DMS 273 (cell line): ENCODE measurements around the gene NAPEPLD.
A peak's percentile ranks its signal among the peaks of the same experiment; 100 is the strongest.
"Not testable (repeated sequence)": the region's sequence is repeated elsewhere in the genome, so short reads cannot be mapped to it uniquely, and the experiment has no call there.

Source experiments
- DNase-seq: peaks from one replicate; lab custom pipeline; 2025; ENCODE audit not compliant: unreplicated experiment; lab: John Stamatoyannopoulos, UW

The NAPEPLD gene

DNA sequence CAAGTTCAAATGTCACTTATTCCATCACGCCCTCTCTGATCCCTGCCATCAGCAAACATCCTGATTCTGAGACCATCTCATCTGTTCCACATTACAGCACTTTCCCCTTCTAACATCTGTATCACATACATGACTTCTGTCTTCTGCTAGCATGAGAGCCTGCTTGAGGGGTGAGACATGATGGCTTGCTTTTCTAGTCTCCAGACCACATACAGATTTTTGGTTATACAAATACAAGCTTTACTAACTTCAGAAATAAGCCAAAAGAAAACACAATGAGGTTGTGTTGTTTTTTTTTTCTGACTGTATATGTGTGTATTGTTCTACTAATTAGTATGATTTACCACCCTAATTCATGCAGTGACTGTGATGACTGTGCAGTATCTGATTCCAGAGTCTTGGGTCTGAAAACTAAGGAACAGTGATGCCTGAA is 34.3 kb downstream of the NAPEPLD start:
- DNase-seq, result no peak

DNA sequence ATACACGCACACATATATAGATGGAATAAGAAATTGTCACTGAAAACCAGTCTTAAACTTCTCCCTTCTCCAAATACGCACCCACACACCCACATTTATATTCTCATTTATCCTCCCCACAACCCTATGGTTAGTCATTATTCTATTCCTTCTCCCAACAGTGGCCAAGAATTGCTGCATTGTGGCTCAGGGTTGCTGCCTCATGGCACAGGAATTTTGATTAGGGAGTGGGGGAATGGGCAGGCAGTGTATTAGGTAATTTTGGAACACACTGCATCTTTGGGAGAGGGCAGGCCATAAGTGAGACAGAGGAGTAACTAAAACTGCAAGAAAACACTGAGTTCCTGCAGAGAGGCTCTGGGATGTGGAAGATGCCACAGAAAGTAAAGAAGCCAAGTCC is 35.7 kb downstream of the NAPEPLD start:
- no peak for DNase-seq

DNA sequence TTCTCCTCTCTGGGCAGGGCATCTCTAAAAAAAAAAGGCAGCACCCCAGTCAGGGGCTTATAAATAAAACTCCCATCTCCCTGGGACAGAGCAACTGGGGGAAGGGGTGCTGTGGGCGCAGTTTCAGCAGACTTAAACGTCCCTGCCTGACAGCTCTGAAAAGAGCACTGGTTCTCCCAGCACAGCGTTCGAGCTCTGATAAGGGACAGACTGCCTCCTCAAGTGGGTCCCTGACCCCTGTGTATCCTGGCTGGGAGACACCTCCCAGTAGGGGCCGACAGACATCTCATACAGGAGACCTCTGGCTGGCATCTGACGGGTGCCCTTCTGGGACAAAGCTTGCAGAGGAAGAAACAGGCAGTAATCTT is 42.2 kb downstream of the NAPEPLD start:
- DNase-seq, result not testable (repeated sequence)

DNA sequence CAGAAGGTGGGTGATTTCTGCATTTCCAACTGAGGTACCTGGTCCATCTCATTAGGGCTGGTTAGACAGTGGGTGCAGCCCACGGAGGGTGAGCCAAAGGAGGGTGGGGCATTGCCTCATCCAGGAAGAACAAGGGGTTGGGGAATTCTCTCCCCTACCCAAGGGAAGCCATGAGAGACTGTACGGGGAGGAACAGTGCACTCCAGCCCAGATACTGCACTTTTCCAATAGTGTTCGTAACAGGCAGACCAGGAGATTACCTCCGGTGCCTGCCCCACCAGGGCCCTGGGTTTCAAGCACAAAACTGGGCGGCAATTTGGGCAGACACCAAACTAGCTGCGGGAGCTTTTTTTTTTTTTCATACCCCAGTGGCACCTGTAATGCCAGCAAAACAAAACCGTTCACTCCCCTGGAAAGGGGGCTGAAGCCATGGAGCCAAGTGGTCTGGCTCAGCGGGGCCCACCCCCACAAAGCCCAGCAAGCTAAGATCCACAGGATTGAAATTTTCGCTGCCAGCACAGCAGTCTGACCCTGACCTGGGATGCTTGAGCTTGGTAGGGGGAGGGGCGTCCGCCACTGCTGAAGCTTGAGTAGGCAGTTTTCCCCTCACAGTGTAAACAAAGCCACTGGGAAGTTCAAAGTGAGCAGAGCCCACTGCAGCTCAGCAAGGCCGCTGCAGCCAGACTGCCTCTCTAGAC is 42.7 kb downstream of the NAPEPLD start:
- no peak for DNase-seq

DNA sequence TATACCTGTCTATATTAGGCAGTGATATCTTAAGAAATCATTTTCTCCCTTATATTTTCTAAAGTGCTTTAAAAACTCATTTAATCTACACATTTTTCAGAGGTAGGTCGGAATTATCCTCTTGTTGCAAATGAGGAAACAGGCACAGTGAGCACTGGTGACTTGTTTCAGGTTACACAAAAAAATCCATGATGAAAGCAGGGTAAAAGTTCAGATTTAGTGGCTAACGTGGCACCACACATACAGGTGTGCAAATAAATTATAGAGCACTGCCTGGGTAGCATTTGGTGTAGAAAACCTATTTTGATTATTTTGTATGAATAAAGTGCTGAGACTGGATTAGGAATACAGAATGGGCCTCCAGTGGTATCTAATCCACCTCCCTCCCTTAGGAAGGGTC is 47.4 kb downstream of the NAPEPLD start:
- DNase-seq, result no peak

DNA sequence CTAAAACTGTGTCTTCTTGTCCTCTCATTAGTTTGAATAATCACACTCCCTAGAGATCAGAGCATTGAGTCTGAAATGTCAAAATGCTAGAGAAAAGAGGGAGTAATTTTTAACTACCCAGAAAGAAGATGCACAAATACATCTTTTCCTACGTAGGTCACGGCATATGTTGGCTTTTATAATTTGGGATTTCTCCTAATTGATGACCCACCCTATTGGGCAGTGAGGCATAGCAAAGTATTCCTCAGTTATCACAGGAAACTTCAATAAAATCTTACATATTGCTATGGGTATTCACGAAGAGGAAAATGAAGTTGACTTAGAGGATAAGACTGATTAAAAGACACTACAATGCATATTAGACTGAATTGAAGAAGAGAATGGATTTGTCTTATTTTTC is 48.6 kb downstream of the NAPEPLD start:
- no peak for DNase-seq

DNA sequence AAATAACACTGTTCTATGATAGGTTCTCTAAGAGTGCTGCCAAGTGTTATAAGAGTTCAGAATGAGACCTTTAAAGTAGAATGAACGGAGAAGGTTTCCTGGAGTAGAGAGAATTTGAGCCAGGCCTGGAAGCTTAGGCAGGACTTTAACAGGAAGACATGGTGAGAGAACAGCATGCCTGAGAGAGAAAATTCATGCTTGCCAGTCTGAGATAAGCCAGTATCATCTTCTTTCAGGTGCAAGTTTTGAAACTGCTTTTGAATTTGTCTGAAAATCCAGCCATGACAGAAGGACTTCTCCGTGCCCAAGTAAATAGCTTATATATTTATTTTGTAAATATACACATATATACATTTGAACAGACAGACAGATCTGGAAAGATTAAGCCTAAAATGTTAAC is 51.9 kb downstream of the NAPEPLD start:
- DNase-seq, result no peak

DNA sequence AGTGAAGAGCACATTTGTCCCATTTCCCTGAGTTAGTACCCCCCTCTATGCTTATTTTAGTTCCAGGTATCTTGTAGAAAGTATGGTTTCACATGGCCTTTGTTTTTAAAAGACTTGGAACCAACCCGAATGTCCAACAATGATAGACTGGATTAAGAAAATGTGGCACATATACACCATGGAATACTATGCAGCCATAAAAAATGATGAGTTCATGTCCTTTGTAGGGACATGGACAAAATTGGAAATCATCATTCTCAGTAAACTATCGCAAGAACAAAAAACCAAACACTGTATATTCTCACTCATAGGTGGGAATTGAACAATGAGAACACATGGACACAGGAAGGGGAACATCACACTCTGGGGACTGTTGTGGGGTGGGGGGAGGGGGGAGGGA is 53.3 kb downstream of the NAPEPLD start:
- not testable (repeated sequence) for DNase-seq

DNA sequence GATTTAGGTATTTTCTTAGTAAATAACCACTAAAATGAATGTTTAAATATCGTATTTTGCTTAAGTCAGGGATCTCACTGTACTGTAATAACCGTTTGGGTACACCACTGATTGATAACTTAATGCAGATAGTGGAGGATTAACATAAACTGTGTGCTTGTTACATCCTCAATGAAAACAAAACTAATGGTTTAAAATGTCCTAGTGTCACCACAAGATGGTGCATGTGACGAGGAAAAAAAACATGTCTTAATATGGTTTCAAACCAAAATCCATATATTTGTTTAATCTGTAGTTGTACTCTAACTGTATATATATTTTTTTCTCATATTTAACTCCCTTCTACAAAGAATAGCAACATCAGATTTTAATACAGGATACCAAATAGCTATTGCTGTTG is 54.8 kb downstream of the NAPEPLD start:
- no peak for DNase-seq

DNA sequence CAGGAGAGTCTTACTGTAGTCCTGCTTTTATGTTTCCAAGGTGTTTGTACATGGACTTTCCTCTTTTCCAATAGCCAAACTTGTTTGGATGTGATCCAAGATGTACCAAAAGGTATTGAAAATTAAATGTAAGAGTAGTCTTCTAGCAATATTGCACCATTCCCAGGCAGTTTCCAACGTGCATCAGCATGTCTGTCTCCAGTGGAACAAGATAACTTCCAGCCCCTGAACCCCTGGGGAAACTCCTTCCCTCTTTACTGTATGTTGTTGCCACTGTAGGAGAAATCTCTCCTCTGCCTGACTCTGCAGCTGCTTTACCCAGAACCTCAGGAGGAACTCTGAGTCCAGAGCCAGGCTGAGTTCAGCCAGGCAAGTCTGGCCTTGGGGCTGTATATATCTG is 55.5 kb downstream of the NAPEPLD start:
- DNase-seq, result no peak

DNA sequence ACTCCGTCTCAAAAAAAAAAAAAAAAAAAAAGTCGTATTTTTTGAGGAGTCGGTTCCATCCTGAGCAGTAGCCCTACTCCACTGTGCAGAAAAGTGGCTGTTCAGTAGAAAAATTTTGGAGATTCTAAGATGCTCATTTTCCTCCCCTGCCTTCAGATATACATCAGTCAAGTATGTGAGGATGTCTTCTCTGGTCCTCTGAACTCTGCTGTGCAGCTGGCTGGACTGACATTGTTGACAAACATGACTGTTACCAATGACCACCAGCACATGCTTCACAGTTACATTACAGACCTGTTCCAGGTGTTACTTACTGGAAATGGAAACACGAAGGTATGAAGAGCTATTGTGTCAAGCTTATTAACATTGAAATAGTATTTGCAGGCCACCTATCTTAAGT is 56.6 kb downstream of the NAPEPLD start:
- DNase-seq, result not testable (repeated sequence)

DNA sequence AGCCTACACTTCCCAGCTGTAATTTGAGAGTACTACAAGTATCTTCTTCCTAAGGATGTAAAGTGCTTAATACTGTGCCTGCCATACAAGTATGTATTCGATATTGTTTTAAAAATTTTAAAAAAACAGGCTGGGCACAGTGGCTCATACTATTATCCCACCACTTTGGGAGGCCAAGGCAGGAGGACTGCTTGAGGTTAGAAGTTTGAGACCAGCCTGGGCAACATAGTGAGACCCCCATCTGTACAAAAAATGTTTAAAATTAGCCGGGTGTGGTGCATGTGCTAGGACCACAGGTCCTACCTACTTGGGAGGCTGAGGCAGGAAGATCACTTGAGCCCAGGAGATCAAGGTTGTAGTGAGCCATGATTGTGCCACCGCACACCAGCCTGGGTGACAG is 65.7 kb downstream of the NAPEPLD start:
- no peak for DNase-seq

DNA sequence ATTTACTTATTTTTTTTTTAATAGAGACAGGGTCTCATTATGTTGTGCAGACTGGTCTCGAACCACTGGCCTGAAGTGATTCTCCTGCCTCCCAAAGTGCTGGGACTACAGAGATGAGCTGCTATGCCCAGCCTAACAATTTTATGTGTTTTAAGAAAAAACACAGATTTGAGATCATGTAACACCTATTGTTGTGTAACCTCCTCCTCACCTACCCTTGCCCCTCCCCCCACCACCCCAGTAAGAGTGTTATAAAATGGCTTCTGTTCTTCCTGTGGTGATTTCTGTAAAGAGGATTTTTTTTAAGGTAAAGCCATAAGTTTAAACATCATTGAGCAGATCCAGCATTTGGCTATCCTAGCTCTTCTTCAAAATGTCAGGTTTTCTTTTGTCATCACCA is 66.4 kb downstream of the NAPEPLD start:
- DNase-seq, result no peak

DNA sequence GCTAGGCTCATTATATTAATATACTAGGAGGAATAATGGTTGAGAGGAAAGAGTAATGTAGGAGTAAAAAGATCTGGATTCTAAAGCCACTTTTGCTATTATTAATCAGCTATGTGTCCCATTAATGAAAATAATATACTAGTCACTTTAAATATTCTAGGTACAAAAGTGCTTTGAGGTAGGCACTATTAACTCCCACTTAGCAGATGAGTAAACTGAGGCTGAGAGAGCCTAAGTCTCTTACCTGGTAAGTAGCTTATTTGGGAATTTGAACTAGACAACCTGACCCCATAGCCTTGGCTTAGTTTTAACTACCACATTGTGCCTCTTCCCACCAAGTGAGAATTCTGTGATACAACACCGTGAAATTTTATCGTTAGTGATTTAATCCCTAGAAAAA is 68.0 kb downstream of the NAPEPLD start:
- no peak for DNase-seq

DNA sequence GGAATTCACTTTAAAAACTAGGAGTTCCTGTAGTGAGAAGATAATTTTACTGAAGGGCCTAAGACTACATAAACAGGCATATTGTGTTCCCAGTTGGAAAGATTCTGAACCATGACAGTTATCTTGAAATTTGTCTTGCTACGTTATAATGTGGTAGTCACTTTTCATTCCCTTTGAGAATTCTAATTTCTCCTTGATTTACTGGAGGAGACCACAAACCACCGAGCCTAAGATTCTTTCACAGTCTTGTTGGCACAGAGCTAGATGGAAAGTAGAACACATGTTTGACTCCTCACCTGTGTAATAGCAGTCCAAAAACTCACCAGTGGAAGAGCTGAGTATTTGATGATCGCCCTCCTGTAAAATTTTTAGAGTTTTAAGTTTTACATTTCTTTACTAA is 69.1 kb downstream of the NAPEPLD start:
- no peak for DNase-seq

DNA sequence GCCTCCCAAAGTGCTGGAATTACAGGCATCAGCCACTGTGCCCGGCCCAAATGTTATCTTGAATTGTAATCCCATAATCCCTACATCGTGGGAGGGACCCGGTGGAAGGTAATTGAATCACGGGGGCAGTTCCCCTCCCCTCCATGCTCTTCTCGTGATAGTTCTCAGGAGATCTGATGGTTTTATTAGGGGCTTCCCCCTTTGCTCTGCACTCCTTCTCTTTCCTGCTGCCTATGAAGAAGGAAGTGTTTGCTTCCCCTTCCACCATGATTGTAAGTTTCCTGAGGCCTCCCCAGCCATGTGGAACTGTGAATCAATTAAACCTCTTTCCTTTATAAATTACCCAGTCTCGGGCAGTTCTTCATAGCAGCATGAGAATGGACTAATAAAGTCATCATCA is 70.7 kb downstream of the NAPEPLD start:
- DNase-seq, result not testable (repeated sequence)

DNA sequence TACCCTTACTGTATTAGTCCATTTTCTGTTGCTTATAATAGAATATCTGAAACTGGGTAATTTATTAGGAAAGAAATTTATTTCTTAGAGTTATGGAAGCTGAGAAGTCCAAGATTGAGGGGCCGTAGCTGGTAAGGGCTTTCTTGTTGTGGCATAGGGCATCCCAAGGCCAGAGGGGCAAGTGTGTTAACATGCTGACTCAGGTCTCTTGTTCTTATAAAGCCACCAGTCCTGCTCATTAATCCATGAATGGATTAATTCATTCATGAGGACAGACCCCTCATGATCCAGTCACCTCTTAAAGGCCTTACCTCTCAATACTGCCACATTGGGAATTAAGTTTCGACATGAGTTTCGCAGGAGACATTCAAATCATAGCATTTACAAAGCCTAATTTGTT is 71.6 kb downstream of the NAPEPLD start:
- no peak for DNase-seq

DNA sequence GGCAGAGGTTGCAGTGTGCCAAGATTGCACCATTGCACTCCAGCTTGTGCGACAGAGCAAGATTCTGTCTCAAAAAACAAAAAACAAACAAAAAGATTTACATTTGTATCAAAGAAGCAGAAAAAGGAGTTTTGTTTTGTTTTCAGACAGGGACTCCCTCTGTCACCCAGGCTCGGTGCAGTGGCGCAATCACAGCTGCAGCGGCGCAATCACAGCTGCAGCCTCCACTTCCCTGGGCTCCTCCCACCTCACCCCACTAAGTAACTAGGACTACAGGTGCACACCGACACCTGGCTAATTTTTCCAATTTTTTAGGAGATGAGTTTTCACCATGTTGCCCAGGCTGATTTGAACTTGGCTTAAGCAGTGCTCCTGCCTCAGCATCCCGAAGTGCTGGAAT is 72.1 kb downstream of the NAPEPLD start:
- DNase-seq, result no peak

DNA sequence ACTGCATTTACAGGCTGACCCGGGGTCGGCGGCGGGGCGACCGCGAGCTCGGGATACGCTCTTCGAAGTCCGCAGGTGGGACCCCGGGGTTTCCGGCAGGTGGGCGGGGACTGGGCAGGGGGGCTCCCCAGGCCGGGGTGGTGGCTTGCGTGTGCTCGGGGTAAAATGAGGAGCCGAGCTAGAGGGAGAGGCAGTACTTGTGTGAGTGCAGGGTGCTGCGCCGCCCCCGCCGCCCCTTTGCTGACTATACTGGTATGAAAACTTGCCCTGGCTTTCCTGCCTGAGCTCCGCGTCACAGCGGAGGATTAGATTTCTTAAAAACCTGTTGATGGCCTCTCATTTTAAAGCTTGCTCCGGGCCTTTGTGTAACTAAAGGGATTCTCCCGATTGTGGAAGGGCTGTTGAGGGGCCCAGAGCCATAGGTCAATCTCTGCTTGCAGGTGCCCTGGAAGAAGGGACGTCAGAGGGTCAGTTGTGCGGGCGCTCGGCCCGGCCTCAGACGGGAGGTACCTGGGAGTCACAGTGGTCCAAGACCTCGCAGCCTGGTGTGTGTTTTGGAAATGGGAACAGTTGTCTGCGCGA is 73.5 kb downstream of the NAPEPLD start:
- DNase-seq, result peak; percentile 79

DNA sequence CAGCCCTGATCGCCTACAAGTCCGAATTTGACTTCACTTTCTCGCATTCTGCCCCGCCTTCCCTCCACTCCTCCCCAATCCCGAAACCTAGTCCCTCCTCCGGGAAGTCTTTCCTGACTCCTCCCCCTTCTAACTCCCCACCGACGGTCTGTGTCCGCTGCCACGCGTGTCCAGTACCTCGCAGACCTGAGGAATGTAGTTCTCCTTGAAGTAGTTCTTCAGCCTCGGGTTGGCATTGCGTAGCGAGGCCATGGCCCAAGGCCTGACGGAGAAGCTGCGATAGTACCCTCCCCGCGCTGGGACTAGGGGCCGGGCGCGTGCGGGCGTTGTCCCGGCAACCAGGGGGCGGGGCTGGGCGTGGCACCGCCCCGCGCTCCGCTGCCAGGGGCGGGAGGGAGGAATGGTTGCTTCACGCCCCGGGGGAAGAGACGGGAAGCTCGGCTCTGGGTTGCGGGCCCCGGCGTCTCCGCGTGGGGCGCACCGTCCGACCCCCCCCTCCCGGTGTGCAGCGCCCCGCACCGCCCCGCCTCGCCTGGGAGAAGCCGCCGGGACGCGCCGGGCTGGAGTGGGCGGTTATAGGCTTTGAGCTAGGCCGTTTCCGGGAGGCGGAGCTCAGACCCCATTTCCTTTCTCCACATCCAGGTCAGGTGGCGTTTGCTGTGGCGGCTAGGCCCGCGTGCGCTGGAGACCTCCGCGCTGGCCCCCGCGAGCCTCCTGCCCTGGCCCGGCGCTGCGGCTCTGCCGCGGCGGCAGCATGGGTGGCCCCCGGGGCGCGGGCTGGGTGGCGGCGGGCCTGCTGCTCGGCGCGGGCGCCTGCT is 74.2 kb downstream of the NAPEPLD start, which contains the start of the genes ARMC10 and FBXL13:
ARMC10 (plus strand) TSS at position 622 of the 818 bp plus-strand sequence; CDS start at position 755, 133 bp downstream.
FBXL13 (minus strand) TSS at position 278 of the 818 bp plus-strand sequence.
- DNase-seq, result peak; percentile 99

DNA sequence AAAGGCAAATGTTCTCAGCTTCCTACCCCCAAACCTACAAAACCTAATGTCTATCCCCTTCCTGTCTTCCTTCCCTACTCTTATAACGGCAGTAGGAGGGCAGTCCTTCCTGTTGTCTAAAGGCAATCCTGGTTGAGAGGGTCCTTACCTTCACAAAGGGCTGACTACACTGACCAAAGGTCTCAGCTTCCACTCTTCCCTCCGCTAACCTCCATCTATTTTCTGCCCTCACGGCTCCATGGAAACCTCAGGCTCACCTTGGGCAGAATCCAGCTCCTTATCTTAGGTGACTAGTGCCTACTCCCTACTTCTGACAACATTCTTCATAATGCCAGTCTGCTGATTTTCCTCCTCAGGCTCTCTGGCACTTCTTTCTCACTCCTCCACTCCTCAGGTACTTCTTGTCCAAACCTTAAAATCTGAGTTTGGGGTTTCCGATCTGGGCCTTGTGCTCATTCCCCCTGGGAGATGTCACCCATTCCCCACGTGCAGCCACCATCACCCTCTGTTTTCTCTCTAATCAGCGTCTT is 74.8 kb downstream of the NAPEPLD start:
- DNase-seq, result no peak

DNA sequence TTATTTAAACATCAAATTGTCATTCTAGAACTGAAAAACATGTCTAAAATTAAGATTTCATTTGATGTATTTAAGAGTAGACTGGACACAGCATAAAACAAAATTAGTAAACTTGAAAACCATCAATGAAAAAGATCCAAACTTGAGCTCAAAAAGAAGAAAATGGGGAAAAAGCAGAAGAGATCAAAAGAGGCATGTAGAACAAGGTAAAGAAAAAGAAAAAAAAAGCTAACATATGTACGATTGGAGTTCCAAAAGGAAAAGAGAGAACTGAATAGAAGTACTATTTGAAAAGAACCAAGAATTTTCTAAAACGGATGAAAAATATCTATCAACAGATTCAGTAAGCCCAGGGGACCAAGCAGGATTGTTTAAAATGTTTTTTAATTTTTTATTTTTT is 77.9 kb downstream of the NAPEPLD start:
- DNase-seq, result no peak
